ENCODE results near the gene SERP2. TPM values are rescaled to one million over a fixed set of nuclear protein-coding genes. Genes with fewer than 3 reads are reported as not detected.

SERP2 gene
- total RNA-seq, 2 experiments from 2014 or later = not detected

DNA sequence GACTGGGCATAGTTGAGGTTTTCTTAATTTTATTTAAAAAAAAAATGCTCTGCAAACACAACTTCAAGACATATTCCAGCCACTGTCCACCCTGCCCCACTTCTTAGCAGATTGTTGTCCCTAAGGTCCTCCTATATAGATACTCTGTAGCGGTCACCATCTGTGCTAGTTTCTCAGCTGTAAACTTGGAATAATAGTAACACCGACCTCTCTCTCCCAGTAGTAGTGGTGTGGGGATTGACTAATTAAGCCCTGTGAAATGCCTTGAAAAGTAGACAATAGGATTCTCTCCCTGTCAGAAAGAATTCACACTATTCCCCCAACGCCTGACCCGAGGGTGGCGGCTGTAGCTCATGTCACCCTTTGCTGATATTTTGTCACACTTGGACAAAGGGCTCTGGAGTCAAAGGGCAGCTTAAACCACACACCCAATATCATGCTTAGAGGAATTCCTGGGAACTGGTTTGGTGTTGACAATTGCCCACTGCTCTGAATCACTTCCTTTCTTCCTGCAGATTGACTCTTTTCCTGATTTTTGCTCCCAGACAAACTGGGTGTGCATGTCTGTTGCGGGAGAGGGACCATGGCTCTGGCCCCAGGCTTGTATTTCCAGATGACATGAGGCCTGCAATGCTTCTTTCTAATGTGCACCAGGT lies 9.2 kb upstream of the SERP2 start:
- Mint-ChIP-seq H3K9me3 (no peaks in the 10 kb centered on the region), H3K27me3 (peaks cover 10% of the 10 kb centered on the region), H3K27ac (no peak overlapping the region), H3K4me1 (ENCODE audit: low read depth) (no peaks in the 10 kb centered on the region), H3K4me3 (no peak overlapping the region), H3K36me3 (no peaks in the 10 kb centered on the region)
- POLR2A ChIA-PET = no interaction called here
- intact Hi-C loops (cut with micrococcal nuclease) = no loop called here
- CTCF ChIA-PET = no interaction called here
- no peak for DNase-seq

DNA sequence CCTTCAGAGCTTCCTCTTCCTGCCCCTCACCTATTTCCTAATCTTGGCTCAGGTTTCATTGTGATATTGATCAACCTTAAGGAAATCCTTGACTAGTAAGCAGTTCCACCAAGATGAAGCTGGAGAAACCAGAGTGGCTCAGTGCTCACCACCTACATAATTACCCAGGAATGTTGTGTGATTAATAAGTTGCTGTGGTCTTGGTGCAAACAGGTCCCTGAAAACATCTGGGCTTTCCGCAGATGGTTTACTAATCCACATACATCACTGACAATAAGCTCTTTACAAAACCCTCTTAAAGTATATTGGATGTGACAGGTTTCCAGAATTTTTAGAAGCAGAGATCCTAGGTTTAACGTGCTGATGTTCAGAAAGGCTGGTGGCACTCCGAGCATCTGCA lies 8.6 kb upstream of the SERP2 start:
- H3K4me1 Mint-ChIP-seq (ENCODE audit: low read depth) = no peaks in the 10 kb centered on the region
- H3K9me3 Mint-ChIP-seq = no peaks in the 10 kb centered on the region
- no peak overlapping the region for H3K4me3 Mint-ChIP-seq
- DNase-seq = no peak
- intact Hi-C loops (cut with micrococcal nuclease) = no loop called here
- ChIA-PET CTCF (no interaction called here), POLR2A (no interaction called here)
- peaks cover 10% of the 10 kb centered on the region for H3K27me3 Mint-ChIP-seq
- H3K27ac Mint-ChIP-seq = no peak overlapping the region
- H3K36me3 Mint-ChIP-seq = no peaks in the 10 kb centered on the region

DNA sequence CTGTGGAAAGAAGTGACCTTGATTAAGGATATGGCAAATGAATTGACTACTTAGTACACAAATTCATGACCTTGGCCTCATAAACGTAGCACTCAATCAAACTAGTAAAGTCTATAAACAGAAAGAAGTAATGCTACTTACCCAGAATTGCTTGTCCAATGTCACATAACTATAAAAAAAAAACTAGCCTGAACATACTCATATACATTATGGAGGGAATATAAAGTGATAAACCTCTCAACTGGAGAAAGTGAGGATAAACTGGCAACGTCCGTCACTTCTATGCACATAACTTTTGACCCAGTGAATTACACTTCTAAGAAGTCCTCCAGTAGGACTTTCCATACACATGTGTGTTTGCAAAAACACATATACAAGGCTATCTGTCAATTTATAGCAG lies 7.7 kb upstream of the SERP2 start:
- H3K27ac Mint-ChIP-seq = no peak overlapping the region
- no peak overlapping the region for H3K4me3 Mint-ChIP-seq
- peaks cover 10% of the 10 kb centered on the region for H3K27me3 Mint-ChIP-seq
- POLR2A ChIA-PET = no interaction called here
- no peaks in the 10 kb centered on the region for H3K36me3 Mint-ChIP-seq
- no peaks in the 10 kb centered on the region for H3K4me1 Mint-ChIP-seq (ENCODE audit: low read depth)
- CTCF ChIA-PET = interaction anchor here (0.7 kb wide), 1 partner anchor 366 kb away, joined by 3 read pairs; no protein-coding TSS in a partner anchor
- DNase-seq = no peak
- no peaks in the 10 kb centered on the region for H3K9me3 Mint-ChIP-seq
- intact Hi-C loops (cut with micrococcal nuclease) = no loop called here

DNA sequence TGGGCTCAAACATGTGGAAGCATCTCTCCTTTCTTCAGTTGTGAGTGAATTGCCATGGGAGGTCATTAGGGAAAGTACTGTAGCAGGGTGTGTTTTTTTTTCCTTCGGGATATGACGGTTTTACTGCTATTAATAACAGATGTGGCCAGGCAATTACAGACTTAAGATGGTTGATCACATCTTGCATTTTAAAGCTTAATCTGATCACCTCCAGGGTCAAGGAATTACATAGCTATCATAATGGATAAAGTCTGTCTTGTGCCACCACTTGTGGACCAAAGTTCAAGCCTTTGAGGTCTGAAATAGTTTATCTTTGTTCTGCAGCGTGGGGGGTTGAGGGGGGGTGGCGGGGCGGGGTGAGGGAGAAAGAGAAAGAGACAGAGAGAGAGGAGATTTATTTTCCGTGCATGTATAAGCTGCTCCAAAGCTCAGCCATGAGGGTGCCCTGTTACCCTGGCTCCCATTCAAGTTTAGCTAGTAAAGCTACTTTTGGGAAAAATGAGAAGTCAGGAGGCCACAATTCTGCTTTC lies 5.5 kb upstream of the SERP2 start:
- no peak for DNase-seq
- intact Hi-C loops (cut with micrococcal nuclease) = no loop called here
- Mint-ChIP-seq H3K27me3 (peaks cover 23% of the 10 kb centered on the region), H3K9me3 (no peaks in the 10 kb centered on the region), H3K36me3 (no peaks in the 10 kb centered on the region), H3K27ac (no peak overlapping the region), H3K4me1 (ENCODE audit: low read depth) (no peaks in the 10 kb centered on the region), H3K4me3 (no peak overlapping the region)
- POLR2A ChIA-PET = no interaction called here
- CTCF ChIA-PET = no interaction called here

DNA sequence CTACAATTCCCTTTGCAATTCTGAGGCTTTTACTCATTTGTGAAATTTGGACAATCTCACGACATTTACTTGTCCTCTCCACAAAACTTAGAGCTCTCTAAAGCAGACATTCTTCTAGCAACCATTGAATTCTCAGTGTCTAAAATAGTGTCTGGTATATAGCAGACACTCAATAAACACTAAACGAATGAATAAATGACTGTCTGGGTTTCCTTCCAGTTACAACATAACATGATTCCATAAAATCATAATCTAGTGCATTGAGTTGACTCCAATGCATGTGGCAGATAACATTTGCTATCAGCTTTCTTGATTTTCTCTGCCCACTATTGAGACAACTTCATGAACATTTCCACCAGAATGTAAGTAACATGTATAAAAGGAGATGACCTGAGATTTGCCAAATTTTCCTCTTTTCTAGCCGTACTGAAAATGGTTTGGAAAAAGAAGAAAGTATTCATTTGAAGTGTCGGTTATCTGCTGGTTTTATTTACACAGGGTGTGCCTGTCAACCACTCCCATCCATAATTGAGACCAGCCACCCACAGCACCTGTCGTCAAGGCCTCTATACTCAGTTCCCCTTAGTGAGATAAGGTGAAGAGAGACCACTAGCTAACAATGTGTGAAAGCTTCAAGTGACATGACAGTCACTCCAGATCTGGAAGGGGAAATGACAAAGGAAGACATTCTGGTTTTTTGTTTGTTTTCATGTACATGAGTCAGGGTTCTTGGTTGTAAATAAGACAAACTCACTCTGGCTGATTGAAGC lies 4.8 kb upstream of the SERP2 start:
- intact Hi-C loops (cut with micrococcal nuclease) = no loop called here
- no peaks in the 10 kb centered on the region for H3K4me1 Mint-ChIP-seq (ENCODE audit: low read depth)
- CTCF ChIA-PET = no interaction called here
- H3K9me3 Mint-ChIP-seq = no peaks in the 10 kb centered on the region
- H3K27ac Mint-ChIP-seq = no peak overlapping the region
- no peak overlapping the region for H3K4me3 Mint-ChIP-seq
- POLR2A ChIA-PET = no interaction called here
- H3K36me3 Mint-ChIP-seq = no peaks in the 10 kb centered on the region
- no peak for DNase-seq
- peaks cover 23% of the 10 kb centered on the region for H3K27me3 Mint-ChIP-seq

DNA sequence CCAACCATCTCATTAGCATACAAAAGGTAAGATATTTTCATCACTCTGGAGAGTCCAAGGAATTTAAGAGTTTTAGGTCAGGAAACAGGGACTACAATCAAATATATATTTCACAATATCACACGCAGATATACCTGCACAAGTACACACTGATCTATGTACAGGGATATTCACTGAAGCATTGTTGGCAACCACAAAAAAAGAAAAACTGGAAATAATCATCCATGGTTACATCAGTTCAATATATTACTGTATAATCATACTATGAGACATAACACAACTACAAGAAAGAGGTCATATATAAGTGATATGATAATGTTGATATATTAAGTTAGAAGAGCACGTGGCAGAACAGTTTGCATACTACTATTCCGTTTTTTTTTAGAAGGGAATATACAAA lies 2.2 kb upstream of the SERP2 start:
- Mint-ChIP-seq H3K36me3 (no peaks in the 10 kb centered on the region), H3K4me3 (no peak overlapping the region), H3K4me1 (ENCODE audit: low read depth) (no peaks in the 10 kb centered on the region), H3K9me3 (no peaks in the 10 kb centered on the region), H3K27me3 (peaks cover 34% of the 10 kb centered on the region), H3K27ac (no peak overlapping the region)
- intact Hi-C loops (cut with micrococcal nuclease) = no loop called here
- ChIA-PET CTCF (no interaction called here), POLR2A (no interaction called here)
- no peak for DNase-seq

DNA sequence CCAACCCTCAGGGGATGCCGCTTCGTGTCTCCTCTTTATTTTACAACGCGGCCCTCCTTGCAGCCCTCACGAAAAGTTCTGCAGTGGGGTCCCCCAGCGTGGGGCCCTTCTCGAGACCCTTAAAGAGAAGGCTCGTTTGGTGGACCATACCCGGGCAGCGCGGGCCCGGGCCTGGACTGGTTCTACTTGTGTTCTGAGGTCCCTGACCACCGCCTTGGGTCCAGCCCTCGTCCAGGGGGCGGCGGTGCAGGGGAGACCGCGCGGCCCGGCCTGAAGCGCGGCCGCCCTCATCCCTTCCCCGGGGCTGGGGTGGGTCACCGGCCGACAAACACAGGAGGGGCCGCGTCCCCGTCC lies 400 bp upstream of the SERP2 start:
- H3K4me1 Mint-ChIP-seq (ENCODE audit: low read depth) = no peaks in the 10 kb centered on the region
- H3K36me3 Mint-ChIP-seq = no peaks in the 10 kb centered on the region
- POLR2A ChIA-PET = no interaction called here
- intact Hi-C loops (cut with micrococcal nuclease) = no loop called here
- CTCF ChIA-PET = no interaction called here
- H3K27ac Mint-ChIP-seq = no peak overlapping the region
- DNase-seq = no peak
- H3K27me3 Mint-ChIP-seq = peaks cover 35% of the 10 kb centered on the region
- H3K4me3 Mint-ChIP-seq = no peak overlapping the region
- no peaks in the 10 kb centered on the region for H3K9me3 Mint-ChIP-seq

DNA sequence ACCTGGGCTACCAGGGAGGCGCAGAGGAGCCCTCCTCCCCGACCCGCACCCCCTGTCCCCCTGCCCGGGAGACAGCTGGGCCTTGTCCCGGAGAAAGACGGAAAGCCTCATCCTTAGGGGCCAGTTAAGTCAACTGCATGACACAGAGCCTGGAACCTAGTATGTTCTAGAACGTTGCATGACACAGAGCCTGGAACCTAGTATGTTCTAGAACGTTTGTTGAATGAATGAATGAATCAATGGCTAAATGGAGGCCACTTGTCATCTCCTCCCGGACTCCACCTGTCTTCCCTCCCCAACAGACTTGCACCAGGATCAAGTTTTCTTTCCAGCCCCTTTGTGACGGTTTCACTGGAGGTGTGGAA lies 706 bp downstream of the SERP2 start:
- DNase-seq = no peak
- Mint-ChIP-seq H3K4me1 (ENCODE audit: low read depth) (no peaks in the 10 kb centered on the region), H3K9me3 (no peaks in the 10 kb centered on the region), H3K27ac (no peak overlapping the region), H3K4me3 (no peak overlapping the region), H3K36me3 (no peaks in the 10 kb centered on the region), H3K27me3 (peaks cover 32% of the 10 kb centered on the region)
- intact Hi-C loops (cut with micrococcal nuclease) = no loop called here
- POLR2A ChIA-PET = no interaction called here
- CTCF ChIA-PET = no interaction called here

DNA sequence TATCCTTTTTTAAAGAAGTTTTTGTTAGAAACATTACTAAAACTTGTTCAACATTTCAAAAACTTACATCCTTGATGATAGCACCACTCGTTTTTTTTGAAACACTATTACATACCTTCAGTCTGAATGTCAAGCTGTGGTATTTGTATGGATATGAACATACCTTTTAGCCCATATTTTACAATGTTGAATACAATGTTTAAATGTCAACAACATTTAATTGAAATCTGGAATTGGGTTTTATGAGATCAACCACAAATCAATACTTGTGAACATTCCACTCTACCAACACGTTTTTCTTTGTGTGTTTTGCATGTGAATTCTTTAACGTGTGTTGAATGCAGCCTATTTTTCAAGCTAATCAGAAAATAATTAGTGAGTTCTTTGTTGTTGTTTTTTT lies 4.7 kb downstream of the SERP2 start:
- ChIA-PET POLR2A (no interaction called here), CTCF (no interaction called here)
- no peaks in the 10 kb centered on the region for H3K4me1 Mint-ChIP-seq (ENCODE audit: low read depth)
- no peak for DNase-seq
- no peaks in the 10 kb centered on the region for H3K36me3 Mint-ChIP-seq
- peaks cover 18% of the 10 kb centered on the region for H3K27me3 Mint-ChIP-seq
- no peaks in the 10 kb centered on the region for H3K9me3 Mint-ChIP-seq
- H3K27ac Mint-ChIP-seq = no peak overlapping the region
- H3K4me3 Mint-ChIP-seq = no peak overlapping the region
- intact Hi-C loops (cut with micrococcal nuclease) = no loop called here

DNA sequence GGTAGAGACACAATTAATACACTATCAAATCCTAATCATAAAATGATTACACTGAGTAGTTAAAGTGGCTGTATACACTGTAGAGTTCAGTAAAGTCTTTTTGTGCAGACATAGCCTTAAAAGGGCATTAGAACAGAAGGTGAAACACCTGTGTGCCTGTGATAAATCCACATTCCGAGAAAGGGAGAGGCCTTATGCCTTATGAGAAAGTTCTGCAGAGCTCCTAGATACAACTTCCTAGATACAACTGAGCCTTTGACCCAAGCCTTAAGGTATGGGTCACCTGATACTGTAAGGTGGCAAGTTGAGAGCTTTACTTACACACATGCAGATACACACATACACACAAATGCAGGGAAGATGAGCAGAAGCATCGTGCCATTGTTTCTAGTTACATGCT lies 6.3 kb downstream of the SERP2 start:
- POLR2A ChIA-PET = no interaction called here
- no peaks in the 10 kb centered on the region for H3K9me3 Mint-ChIP-seq
- H3K4me3 Mint-ChIP-seq = no peak overlapping the region
- peaks cover 13% of the 10 kb centered on the region for H3K27me3 Mint-ChIP-seq
- no peaks in the 10 kb centered on the region for H3K36me3 Mint-ChIP-seq
- H3K27ac Mint-ChIP-seq = no peak overlapping the region
- H3K4me1 Mint-ChIP-seq (ENCODE audit: low read depth) = no peaks in the 10 kb centered on the region
- intact Hi-C loops (cut with micrococcal nuclease) = no loop called here
- no peak for DNase-seq
- CTCF ChIA-PET = no interaction called here

DNA sequence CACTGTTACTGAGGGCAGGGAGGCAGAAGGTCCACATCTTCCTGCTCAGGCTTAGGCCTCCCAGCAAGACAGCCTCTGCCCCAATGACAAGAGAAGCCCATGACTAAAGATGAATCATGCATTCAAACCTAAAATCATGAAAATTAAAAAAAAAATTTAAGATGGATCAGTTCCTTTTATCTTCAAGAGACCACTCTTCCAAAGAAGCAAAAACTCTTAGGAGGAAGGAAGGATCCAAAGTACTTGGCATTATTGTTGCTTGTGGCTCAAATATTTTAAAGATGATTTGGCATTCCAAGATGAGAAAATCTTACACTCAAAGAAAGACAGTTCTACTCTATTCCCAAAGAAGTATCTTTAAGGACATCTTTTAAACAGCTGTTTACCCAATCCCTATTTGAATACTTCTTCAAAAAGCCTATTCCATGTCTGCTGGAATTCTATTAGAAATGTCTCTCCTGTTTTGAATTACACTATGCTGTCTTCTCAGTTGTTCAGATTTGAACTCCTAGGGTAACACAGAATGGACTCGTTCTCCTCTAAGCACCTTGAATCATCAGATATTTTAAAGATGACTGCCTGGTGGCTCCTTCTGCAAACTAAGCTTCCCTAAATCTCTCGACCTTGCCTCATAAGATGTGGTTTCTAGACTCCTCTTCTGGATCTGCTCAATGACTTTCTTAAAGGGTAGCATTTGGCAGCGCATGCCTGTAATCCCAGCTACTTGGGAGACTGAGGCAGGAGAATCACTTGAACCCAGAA lies 7.0 kb downstream of the SERP2 start:
- CTCF ChIA-PET = no interaction called here
- POLR2A ChIA-PET = no interaction called here
- intact Hi-C loops (cut with micrococcal nuclease) = no loop called here

DNA sequence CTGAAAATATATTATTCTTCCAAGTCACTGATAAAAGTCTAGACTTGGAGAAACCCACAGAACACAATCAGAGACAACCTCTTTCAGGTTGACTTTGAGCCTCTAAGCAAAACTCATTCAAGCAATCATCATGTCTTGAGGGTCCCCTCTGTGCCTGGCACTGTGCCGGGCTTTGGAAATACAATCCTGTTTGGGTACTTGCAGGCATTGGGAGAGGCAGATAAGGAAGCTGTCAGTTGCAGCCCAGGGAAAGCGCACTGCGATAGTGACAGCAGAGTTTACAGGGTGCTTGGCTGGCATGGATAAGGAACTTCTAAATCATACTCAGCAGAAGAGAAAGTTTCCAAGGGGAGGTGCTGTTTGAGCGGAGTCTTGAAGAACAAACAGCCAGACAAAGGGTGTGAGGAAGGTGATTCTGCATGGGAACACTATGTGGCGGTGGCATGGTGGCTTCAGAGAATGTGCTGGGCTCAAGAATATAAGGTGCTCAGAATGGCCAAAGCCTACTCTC lies 9.1 kb downstream of the SERP2 start:
- no peak overlapping the region for H3K4me3 Mint-ChIP-seq
- POLR2A ChIA-PET = no interaction called here

More for the DNA sequence above, 7.0 kb downstream of the SERP2 start:
- Mint-ChIP-seq H3K4me3 (no peak overlapping the region), H3K27me3 (peaks cover 7% of the 10 kb centered on the region), H3K27ac (no peak overlapping the region), H3K9me3 (no peaks in the 10 kb centered on the region), H3K4me1 (ENCODE audit: low read depth) (no peaks in the 10 kb centered on the region), H3K36me3 (no peaks in the 10 kb centered on the region)
- no peak for DNase-seq

More for the DNA sequence above, 9.1 kb downstream of the SERP2 start:
- H3K9me3 Mint-ChIP-seq = no peaks in the 10 kb centered on the region
- no peak overlapping the region for H3K27ac Mint-ChIP-seq
- intact Hi-C loops (cut with micrococcal nuclease) = no loop called here
- no peaks in the 10 kb centered on the region for H3K36me3 Mint-ChIP-seq
- no peaks in the 10 kb centered on the region for H3K4me1 Mint-ChIP-seq (ENCODE audit: low read depth)
- DNase-seq = no peak
- CTCF ChIA-PET = no interaction called here
- H3K27me3 Mint-ChIP-seq = peaks cover 5% of the 10 kb centered on the region

All from activated CD4-positive, alpha-beta memory T cell treated with anti-CD3 and anti-CD28 coated beads for 36 hours (primary cell).